ENCODE measurements around the gene ADPGK. TPM values are rescaled to one million over a fixed set of nuclear protein-coding genes. Genes with fewer than 3 reads are reported as not detected.

Gene ADPGK
- total RNA-seq, 1 donor from 2014 or later: 99.8 TPM

GRCh38 chr15:72790302-72790910 lies 6.8 kb upstream of the ADPGK start:
- DNase-seq (no peak), ATAC-seq (ENCODE audit: low read depth) (no peak)
- no peak overlapping the region for H3K27ac Mint-ChIP-seq
- TF ChIP-seq, protein P1, sequence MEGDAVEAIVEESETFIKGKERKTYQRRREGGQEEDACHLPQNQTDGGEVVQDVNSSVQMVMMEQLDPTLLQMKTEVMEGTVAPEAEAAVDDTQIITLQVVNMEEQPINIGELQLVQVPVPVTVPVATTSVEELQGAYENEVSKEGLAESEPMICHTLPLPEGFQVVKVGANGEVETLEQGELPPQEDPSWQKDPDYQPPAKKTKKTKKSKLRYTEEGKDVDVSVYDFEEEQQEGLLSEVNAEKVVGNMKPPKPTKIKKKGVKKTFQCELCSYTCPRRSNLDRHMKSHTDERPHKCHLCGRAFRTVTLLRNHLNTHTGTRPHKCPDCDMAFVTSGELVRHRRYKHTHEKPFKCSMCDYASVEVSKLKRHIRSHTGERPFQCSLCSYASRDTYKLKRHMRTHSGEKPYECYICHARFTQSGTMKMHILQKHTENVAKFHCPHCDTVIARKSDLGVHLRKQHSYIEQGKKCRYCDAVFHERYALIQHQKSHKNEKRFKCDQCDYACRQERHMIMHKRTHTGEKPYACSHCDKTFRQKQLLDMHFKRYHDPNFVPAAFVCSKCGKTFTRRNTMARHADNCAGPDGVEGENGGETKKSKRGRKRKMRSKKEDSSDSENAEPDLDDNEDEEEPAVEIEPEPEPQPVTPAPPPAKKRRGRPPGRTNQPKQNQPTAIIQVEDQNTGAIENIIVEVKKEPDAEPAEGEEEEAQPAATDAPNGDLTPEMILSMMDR (IDR thresholded peaks at IDR 0.05): no peak
- H3K27me3 Mint-ChIP-seq: peaks cover 17% of the 10 kb centered on the region
- H3K4me3 Mint-ChIP-seq: no peak overlapping the region
- intact Hi-C loops (cut with micrococcal nuclease): no loop called here
- H3K4me1 Mint-ChIP-seq: no peaks in the 10 kb centered on the region
- POLR2A ChIA-PET: no interaction called here
- no peaks in the 10 kb centered on the region for H3K36me3 Mint-ChIP-seq (ENCODE audit: low read depth)
- CTCF ChIA-PET: no interaction called here
- no peaks in the 10 kb centered on the region for H3K9me3 Mint-ChIP-seq

- DNase-seq (no peak), ATAC-seq (ENCODE audit: low read depth) (no peak)
- intact Hi-C loops (cut with micrococcal nuclease): no loop called here
- Mint-ChIP-seq H3K36me3 (ENCODE audit: low read depth) (peaks cover 10% of the 10 kb centered on the region), H3K4me3 (no peak overlapping the region), H3K9me3 (no peaks in the 10 kb centered on the region), H3K27me3 (peaks cover 5% of the 10 kb centered on the region), H3K27ac (no peak overlapping the region), H3K4me1 (peaks cover 14% of the 10 kb centered on the region)
- ChIA-PET CTCF (no interaction called here), POLR2A (no interaction called here)
- TF ChIP-seq, protein P1 (IDR thresholded peaks at IDR 0.05): no peak
Measured at GRCh38 chr15:72787526-72787925, 4.0 kb upstream of the ADPGK start.

GRCh38 chr15:72786676-72787345 lies 3.3 kb upstream of the ADPGK start:
- POLR2A ChIA-PET: no interaction called here
- intact Hi-C loops (cut with micrococcal nuclease): no loop called here
- CTCF ChIA-PET: no interaction called here
- Mint-ChIP-seq H3K27ac (no peak overlapping the region), H3K4me1 (peaks cover 19% of the 10 kb centered on the region), H3K9me3 (no peaks in the 10 kb centered on the region), H3K36me3 (ENCODE audit: low read depth) (peaks cover 11% of the 10 kb centered on the region), H3K27me3 (no peaks in the 10 kb centered on the region), H3K4me3 (no peak overlapping the region)
- ATAC-seq (ENCODE audit: low read depth): no peak
- TF ChIP-seq, protein P1 (IDR thresholded peaks at IDR 0.05): no peak
- no peak for DNase-seq

DNA sequence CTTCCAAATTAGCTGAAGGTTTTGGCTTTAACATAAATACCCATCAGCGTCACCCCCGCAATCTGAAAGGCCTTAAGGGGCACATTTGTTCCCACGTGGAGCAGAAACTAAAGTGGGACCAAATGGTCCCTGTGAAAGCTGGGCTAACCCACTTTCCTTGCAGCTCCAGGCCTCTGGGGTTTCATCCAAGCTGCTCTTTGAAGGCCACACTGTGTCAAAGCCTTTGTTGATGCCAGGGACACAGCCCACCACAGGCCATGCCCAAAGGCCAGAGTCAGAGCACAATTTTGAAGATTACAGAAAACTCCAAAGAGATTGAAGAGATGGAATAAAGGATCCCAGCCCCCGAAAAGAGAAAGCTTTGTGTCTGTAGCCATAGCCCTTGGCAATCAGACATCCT lies 2.7 kb upstream of the ADPGK start:
- H3K9me3 Mint-ChIP-seq: no peaks in the 10 kb centered on the region
- ChIA-PET POLR2A (no interaction called here), CTCF (no interaction called here)
- intact Hi-C loops (cut with micrococcal nuclease): no loop called here
- peaks cover 15% of the 10 kb centered on the region for H3K36me3 Mint-ChIP-seq (ENCODE audit: low read depth)
- peaks cover 25% of the 10 kb centered on the region for H3K4me1 Mint-ChIP-seq
- DNase-seq (no peak), ATAC-seq (ENCODE audit: low read depth) (no peak)
- no peak overlapping the region for H3K27ac Mint-ChIP-seq
- no peak overlapping the region for H3K4me3 Mint-ChIP-seq
- TF ChIP-seq, protein P1 (IDR thresholded peaks at IDR 0.05): no peak
- H3K27me3 Mint-ChIP-seq: no peaks in the 10 kb centered on the region

GRCh38 chr15:72785841-72786240 lies 2.3 kb upstream of the ADPGK start:
- H3K4me1 Mint-ChIP-seq: peaks cover 29% of the 10 kb centered on the region
- TF ChIP-seq, protein P1 (IDR thresholded peaks at IDR 0.05): no peak
- no peak for DNase-seq
- ChIA-PET CTCF (no interaction called here), POLR2A (no interaction called here)
- no peak overlapping the region for H3K27ac Mint-ChIP-seq
- no peaks in the 10 kb centered on the region for H3K9me3 Mint-ChIP-seq
- intact Hi-C loops (cut with micrococcal nuclease): no loop called here
- no peak for ATAC-seq (ENCODE audit: low read depth)
- no peak overlapping the region for H3K4me3 Mint-ChIP-seq
- peaks cover 19% of the 10 kb centered on the region for H3K36me3 Mint-ChIP-seq (ENCODE audit: low read depth)
- no peaks in the 10 kb centered on the region for H3K27me3 Mint-ChIP-seq

Data from activated B cell treated with CpG ODN at 0.5 μM for 24 hours (primary cell).